Esophagus squamous epithelium (tissue), 4 donors: ENCODE data around the gene KCNN3.

Experiments used
- CTCF ChIP-seq, 6 experiments: fragments of 450-650 bp in 4 of 6; fragments of 200-600 bp in 2 of 6; sonication (generic) in 2 of 6; IDR thresholded peaks; one replicate each; pipeline ENCODE4 v1.5.1; 2016 to 2019; ENCODE audit warnings: antibody characterized with exemption in 6 of 6, mild to moderate bottlenecking in 4 of 6, moderate library complexity in 4 of 6
- POLR2A ChIP-seq, 4 donors: fragments of 450-650 bp; IDR thresholded peaks; one replicate each; pipeline ENCODE4 v1.6.1; 2017; ENCODE audit warnings: antibody characterized with exemption in 4 of 4, mild to moderate bottlenecking in 4 of 4, moderate library complexity in 3 of 4

- TF ChIP-seq CTCF (IDR thresholded peaks at IDR 0.05) (no peak), POLR2A (IDR thresholded peaks at IDR 0.05) (no peak)
These were observed 70.9 kb downstream of the KCNN3 start for GRCh38 chr1:154799188-154799587.
